Middle frontal gyrus (tissue), 1 donor: ENCODE measurements around the gene SYVN1.

ENCODE experiments used
- DNase-seq: peaks from one replicate; pipeline ENCODE4 v3.0.0-alpha.2; 2015; ENCODE audit warnings: low spot score; ENCODE audit errors: extremely low spot score

SYVN1 gene

DNA sequence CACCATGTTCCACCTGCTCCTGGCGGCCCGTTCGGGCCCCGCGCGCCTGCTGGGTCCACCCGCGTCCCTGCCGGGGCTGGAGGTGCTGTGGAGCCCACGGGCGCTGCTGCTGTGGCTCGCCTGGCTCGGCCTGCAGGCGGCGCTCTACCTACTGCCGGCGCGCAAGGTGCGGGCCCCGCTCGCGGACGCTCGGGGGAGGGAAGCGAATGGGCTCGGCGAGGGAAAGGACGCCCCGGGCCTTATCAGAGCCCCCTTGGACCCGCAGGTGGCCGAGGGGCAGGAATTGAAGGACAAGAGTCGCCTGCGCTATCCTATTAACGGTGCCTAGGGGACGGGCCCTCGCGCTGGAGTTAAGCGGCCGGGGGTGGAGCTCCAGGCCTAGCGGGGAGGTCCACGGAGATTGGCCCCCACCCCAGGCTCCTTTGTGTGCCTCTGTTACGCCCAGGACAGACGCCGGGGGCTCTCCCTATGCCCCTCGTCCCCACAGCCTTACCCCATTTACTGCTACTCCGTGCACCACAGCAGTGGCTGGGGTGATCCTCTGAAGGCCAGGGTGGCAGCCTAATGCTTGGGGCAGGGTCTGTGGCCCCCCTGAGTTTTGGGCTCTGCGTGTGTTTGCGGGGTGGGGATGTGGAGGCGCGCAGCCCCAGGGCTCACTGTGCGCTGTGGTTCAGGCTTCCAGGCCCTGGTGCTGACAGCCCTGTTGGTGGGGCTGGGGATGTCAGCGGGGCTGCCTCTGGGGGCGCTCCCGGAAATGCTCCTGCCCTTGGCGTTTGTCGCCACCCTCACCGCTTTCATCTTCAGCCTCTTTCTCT, 21.6 kb downstream of the SYVN1 start:
- no peak for DNase-seq

- DNase-seq = peak; percentile 96
Observed at GRCh38 chr11:65111744-65112545, 22.4 kb downstream of the SYVN1 start, which contains the start of gene TM7SF2. TM7SF2 (plus strand) TSS chr11:65111872; CDS start chr11:65112016, 144 bp downstream.

- no peak for DNase-seq
Observed at GRCh38 chr11:65111159-65111743, 23.1 kb downstream of the SYVN1 start.

DNA sequence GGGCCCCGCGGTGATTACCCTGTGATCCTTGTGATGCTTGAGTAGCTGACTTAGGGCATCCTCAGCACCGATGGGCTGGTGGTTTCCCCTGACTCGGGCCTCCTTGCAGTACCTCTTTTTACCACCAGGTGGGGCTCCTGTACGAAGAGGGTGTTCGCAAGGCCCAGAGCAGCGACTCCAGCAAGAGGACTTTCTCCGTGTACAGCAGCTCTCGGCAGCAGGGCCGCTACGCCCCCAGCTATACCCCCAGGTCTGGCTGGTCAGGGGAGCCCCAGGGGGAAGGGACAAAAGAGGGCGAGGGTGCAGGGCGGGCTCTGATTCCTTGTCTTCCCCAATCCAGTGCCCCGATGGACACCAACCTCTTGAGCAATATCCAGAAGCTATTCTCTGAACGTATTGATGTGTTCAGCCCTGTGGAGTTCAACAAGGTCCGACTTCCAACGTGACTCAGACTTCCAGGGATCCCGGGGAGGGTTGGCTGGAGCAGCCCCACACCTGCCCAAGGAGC, 23.9 kb downstream of the SYVN1 start:
- peak; percentile 81 for DNase-seq

DNA sequence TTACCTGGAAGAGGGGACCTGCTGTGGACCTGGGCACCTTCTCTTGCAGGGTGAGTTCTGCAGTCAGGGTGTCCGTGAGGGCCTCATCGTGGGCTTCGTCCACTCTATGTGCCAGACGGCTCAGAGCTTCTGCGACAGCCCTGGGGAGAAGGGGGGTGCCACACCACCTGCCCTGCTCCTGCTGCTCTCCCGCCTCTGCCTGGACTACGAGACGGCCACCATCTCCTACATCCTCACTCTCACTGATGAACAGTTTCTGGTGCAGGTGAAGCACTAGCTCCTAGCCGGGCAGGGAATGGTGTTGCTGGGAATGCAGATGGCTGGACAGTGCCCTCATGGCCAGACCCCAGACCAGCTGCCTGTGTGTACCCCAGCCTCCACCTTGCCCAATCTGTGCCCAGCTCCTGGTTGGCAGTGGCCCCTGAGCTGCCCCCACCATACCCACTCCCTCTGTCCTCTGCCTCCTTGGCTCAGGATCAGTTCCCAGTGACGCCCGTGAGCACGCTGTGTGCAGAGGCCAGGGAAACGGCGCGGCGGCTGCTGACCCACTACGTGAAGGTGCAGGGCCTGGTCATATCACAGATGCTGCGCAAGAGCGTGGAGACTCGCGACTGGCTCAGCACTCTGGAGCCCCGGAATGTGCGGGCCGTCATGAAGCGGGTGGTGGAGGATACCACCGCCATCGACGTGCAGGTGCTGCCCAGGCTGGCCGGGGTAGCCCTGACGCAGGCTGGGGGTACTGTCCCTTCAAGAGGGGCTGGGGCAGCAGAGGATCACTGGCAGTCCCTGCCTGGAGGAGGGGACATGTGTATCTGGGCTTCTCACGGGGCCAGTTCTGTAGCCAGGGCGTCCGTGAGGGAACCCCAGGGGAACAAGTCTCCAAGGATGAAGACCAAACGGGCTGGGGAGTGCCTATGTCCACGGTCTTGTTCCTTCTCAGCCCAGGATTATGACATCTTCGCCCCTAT, 24.8 kb downstream of the SYVN1 start:
- no peak for DNase-seq

DNA sequence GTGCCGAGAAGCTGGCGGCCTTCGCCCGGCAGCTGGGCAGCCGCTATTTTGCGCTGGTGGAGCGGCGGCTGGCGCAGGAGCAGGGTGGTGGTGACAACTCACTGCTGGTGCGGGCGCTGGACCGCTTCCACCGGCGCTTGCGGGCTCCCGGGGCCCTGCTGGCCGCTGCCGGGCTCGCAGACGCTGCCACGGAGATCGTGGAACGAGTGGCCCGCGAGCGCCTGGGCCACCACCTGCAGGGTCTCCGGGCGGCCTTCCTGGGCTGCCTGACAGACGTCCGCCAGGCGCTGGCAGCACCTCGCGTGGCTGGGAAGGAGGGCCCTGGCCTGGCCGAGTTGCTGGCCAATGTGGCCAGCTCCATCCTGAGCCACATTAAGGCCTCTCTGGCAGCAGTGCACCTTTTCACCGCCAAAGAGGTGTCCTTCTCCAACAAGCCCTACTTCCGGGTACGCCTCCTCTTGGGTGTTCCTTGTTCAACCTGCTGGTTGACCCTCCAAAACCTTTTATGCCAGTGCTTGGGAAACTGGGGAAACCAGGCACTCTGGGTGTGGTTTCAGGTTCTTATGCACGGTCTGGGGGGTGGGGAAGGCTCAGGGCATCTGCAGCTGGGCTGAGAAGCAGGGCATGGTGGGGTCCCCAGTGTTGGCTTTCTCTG, 25.7 kb downstream of the SYVN1 start:
- DNase-seq = no peak

DNA sequence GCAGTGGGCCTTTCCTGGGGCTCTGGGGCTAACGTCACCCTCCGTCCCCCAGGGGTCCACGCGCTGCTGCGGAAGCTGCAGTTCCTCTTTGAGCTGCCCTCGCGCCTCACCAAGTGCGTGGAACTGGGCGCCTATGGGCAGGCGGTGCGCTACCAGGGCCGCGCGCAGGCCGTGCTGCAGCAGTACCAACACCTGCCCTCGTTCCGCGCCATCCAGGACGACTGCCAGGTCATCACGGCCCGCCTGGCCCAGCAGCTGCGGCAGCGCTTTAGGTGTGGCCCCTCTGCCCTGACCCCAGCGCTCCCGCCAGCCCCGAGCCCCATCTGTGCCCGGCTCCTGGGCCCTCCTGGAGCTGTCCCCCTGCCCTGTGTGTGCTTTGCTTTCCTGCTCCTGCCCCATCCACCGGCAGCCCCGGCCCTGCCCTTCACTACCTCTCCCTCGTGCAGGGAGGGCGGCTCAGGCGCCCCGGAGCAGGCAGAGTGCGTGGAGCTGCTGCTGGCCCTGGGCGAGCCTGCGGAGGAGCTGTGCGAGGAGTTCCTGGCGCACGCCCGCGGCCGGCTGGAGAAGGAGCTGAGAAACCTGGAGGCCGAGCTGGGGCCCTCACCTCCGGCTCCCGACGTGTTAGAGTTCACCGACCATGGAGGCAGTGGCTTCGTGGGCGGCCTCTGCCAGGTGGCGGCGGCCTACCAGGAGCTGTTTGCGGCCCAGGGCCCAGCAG, 26.4 kb downstream of the SYVN1 start:
- no peak for DNase-seq

- no peak for DNase-seq
Observed at GRCh38 chr11:65107078-65107477, 27.2 kb downstream of the SYVN1 start.

GRCh38 chr11:65104628-65105027, 29.7 kb downstream of the SYVN1 start:
- no peak for DNase-seq

GRCh38 chr11:65103476-65103875, 30.8 kb downstream of the SYVN1 start:
- no peak for DNase-seq

DNA sequence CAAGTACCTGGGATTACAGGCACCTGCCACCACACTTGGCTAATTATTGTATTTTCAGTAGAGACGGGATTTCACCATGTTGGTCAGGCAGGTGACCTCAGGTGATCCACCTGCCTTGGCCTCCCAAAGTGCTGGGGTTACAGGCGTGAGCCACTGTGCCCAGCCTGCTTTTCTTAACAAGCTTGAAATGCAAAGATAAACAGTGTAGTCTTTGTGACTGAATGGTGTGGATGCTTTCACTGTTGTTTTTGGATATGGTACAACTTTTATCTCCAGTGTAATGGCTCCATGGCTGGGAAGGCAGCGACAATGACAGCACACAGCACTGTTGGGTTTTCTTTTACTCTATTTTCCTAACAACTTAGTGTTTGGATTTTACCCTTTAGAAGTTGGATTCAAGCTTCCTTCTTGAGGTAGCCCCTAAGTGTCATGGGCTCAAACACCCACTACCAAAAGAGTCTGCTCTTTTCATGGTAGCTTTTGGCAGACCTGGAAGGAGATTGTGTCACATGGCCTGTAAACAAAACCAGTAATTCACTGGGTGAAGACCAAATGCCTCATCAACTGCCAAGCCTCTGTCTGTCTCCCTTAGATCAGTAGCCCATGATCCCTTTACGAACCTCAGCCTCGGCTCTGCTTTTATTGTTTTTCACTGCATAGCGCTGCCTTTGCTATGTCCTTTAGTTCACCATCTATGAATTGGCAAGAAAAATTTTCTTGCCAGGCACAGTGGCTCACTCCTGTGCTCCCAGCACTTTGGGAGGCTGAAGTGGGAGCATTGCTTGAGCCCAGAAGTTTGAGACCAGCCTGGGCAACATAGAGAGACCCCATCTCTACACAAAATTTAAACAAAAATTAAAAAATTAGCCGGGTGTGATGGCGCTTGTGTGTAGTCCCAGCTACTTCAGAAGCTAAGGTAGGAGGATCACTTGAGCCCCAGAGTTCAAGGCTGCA, 31.9 kb downstream of the SYVN1 start:
- no peak for DNase-seq

DNA sequence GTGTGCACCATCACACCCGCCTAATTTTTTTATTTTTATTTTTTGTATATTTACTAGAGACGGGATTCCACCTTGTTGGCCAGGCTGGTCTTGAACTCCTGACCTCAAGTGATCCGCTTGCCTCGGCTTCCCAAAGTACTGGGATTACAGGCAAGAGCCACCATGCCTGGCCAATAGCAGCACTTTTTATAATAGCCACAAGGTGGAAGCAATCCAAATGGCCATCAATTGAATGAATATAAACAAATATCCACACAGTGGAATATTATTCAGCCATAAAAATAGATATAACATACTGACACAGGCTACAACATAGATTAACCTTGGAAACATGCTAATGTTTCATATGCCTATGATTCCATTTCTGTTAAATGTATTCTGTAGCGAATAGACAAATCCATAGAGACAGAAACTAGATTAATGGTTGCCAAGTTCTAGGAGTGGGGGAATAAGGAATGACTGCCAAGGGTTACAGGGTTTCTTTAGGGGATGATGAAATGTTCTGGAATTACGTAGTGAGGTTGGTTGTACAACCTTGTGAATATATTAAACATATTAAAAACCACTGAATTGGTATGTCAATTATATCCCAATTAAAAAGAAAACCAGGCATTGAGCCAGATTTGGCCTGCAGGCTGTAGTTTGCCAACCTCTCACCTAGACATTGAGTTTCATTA, 33.5 kb downstream of the SYVN1 start:
- no peak for DNase-seq

GRCh38 chr11:65096926-65097325, 37.4 kb downstream of the SYVN1 start:
- DNase-seq = no peak

DNA sequence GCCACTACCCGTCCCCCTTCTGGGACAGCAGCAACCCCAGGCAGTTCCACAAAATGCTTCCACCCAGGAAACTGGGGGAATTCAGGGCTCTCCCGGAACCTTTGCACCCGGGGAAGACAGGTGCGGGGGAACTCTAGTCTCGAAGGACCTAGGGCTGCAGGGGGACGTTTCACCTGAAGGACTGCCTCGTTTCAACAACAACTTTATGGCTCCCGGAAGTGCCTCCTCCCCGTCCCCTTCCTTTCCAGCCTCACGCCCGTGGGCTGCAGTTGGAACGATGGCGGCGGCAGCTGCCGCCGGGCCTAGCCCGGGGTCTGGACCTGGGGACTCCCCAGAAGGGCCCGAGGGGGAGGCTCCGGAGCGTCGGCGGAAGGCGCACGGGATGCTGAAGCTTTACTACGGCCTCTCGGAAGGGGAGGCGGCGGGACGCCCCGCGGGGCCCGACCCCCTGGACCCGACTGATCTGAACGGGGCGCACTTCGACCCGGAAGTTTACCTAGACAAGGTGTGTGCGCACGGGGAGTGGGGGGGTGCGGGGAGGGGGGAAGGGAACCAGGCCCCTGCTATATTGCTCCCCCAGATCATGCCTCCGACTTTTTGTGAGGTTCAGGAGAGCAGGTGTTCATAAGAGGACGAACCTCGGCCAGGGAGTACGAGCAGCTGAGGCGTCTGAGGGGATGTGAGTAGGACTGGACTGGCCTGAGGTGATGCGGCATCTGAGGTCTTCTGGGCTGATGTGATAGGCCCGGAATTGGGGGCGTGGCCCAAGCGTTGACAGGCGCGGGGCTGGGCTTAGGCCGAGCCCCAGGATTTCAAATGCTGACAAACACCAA, 38.1 kb downstream of the SYVN1 start, which contains the start of gene VPS51:
TSS of gene VPS51 (plus strand) at position 241 of the 833 bp plus-strand sequence. CDS start at position 278, 37 bp downstream.
- peak; percentile 78 for DNase-seq

- no peak for DNase-seq
Observed at GRCh38 chr11:65095427-65095826, 38.9 kb downstream of the SYVN1 start.

DNA sequence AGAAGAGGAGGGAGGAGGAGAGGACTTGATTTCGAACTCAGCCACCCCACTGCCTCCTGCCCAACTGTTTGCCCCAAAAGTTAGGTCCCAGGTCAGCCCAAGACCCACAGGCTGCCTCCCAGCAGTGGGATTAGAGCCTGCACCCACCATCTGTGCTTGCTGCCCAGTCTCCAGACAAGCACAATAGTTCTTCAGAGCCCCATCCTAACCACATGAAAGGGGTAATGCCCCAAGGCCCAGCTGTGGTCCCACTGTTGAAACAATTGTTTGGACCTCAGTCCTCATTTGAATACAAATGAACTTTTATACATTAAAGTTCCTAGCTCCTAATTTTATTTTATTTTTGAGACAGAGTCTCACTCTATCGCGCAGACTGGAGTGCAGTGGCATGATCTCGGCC, 43.7 kb downstream of the SYVN1 start:
- DNase-seq = peak; percentile 31

GRCh38 chr11:65089621-65090020, 44.7 kb downstream of the SYVN1 start:
- no peak for DNase-seq
